GM23338 (cell line): ENCODE measurements around the gene RAD21L1. TPM values are rescaled to one million over a fixed set of nuclear protein-coding genes. Genes with fewer than 3 reads are reported as not detected.

Experiments used
- ATAC-seq: fragments of 200-7000 bp; cut with Tn5 transposase; 3 replicates; pipeline ENCODE4 v1.9.1; 2020
- DNase-seq: peaks from one replicate; pipeline ENCODE4 v3.0.0-alpha.2; 2015; ENCODE audit warnings: low spot score
- H2AFZ ChIP-seq: fragments of 200-600 bp; sonication (generic); 2 replicates; pipeline ENCODE4 v1.8.0; 2016; ENCODE audit warnings: antibody characterized with exemption, mild to moderate bottlenecking, moderate library complexity
- H3F3A ChIP-seq: fragments of 200-600 bp; sonication (generic); replicated peaks from 2 replicates; pipeline ENCODE4 v1.8.0; 2017; ENCODE audit warnings: antibody characterized with exemption, mixed run types, low read depth
- H3K27ac ChIP-seq: fragments of 200-600 bp; sonication (generic); 2 replicates; pipeline ENCODE4 v1.6.1; 2016; ENCODE audit warnings: low read depth
- H3K27me3 ChIP-seq: fragments of 200-600 bp; sonication (generic); 2 replicates; pipeline ENCODE4 v1.8.0; 2016; ENCODE audit warnings: mild to moderate bottlenecking, mixed run types, moderate library complexity; ENCODE audit not compliant: insufficient read depth
- H3K36me3 ChIP-seq: fragments of 200-600 bp; sonication (generic); 2 replicates; pipeline ENCODE4 v1.8.0; 2016; ENCODE audit warnings: mild to moderate bottlenecking; ENCODE audit not compliant: insufficient read depth
- H3K4me1 ChIP-seq: fragments of 200-600 bp; sonication (generic); 2 replicates; pipeline ENCODE4 v1.8.0; 2016; ENCODE audit warnings: mild to moderate bottlenecking, moderate library complexity; ENCODE audit not compliant: insufficient read depth
- H3K4me2 ChIP-seq: fragments of 200-600 bp; sonication (generic); 2 replicates; pipeline ENCODE4 v1.7.1; 2017; ENCODE audit warnings: mixed run types
- H3K4me3 ChIP-seq: fragments of 200-600 bp; sonication (generic); 2 replicates; pipeline ENCODE4 v1.6.1; 2016; ENCODE audit warnings: mixed run types
- H3K79me2 ChIP-seq: fragments of 200-600 bp; sonication (generic); replicated peaks from 2 replicates; pipeline ENCODE4 v1.8.0; 2017; ENCODE audit warnings: mild to moderate bottlenecking; ENCODE audit not compliant: insufficient read depth
- H3K9me2 ChIP-seq: fragments of 200-600 bp; sonication (generic); 2 replicates; pipeline ENCODE4 v1.8.0; 2017; ENCODE audit not compliant: insufficient read depth
- H4K20me1 ChIP-seq: fragments of 200-600 bp; sonication (generic); replicated peaks from 2 replicates; pipeline ENCODE4 v1.8.0; 2017; ENCODE audit warnings: mild to moderate bottlenecking; ENCODE audit not compliant: insufficient read depth
- H3K27ac Mint-ChIP-seq: 2 replicates; pipeline ENCODE4 v1.8.0; 2020; ENCODE audit warnings: inconsistent platforms, mild to moderate bottlenecking, moderate library complexity, mixed read lengths
- H3K27me3 Mint-ChIP-seq: 3 replicates; pipeline ENCODE4 v1.8.0; 2022; ENCODE audit warnings: low read depth, mild to moderate bottlenecking, moderate library complexity, mixed read lengths, inconsistent platforms; ENCODE audit not compliant: insufficient read depth, poor library complexity
- H3K36me3 Mint-ChIP-seq: 3 replicates; pipeline ENCODE4 v1.8.0; 2021; ENCODE audit warnings: low read depth, mild to moderate bottlenecking, inconsistent platforms, moderate library complexity, mixed read lengths
- H3K4me1 Mint-ChIP-seq: 3 replicates; pipeline ENCODE4 v1.8.0; 2020; ENCODE audit warnings: mild to moderate bottlenecking, inconsistent platforms, mixed read lengths
- H3K4me3 Mint-ChIP-seq: 3 replicates; pipeline ENCODE4 v1.8.0; 2021; ENCODE audit warnings: moderate library complexity, mild to moderate bottlenecking, inconsistent platforms, mixed read lengths
- H3K9me3 Mint-ChIP-seq: 3 replicates; pipeline ENCODE4 v1.8.0; 2020; ENCODE audit warnings: moderate library complexity, mild to moderate bottlenecking, inconsistent platforms, mixed read lengths
- EZH2 ChIP-seq: fragments of 200-600 bp; sonication (generic); IDR thresholded peaks from one replicate; pipeline ENCODE4 v1.8.0; 2017; ENCODE audit warnings: antibody characterized with exemption, mild to moderate bottlenecking, low read depth; ENCODE audit not compliant: unreplicated experiment
- EZH2phosphoT487 ChIP-seq: fragments of 200-600 bp; sonication (generic); IDR thresholded peaks from one replicate; pipeline ENCODE4 v1.8.1; 2018; ENCODE audit warnings: antibody characterized with exemption; ENCODE audit not compliant: unreplicated experiment
- POLR2AphosphoS5 ChIP-seq: IDR thresholded peaks from 2 replicates; pipeline ENCODE4 v1.6.1; 2016; ENCODE audit warnings: antibody characterized with exemption, low read depth
- ZNF114 ChIP-seq: fragments of 250-450 bp; sonication (Bioruptor Pico); IDR thresholded peaks from 2 replicates; pipeline ENCODE4 v1.5.0; 2020; ENCODE audit warnings: mild to moderate bottlenecking, moderate library complexity
- ZNF331 ChIP-seq: fragments of 250-450 bp; sonication (Bioruptor Pico); IDR thresholded peaks from 2 replicates; pipeline ENCODE4 v1.5.0; 2020; ENCODE audit warnings: low read depth, mild to moderate bottlenecking, moderate library complexity
- polyA plus RNA-seq: library from polyadenylated mRNA; unstranded; fragments of >200 nt; fragmentation: Nextera tagmentation; extraction: Ambion mirVana; gene quantifications from 2 replicates; pipeline ENCODE4 v1.2.1, GENCODE V29; 2016
- total RNA-seq: library from RNA; depleted of rRNA; stranded (reverse); fragments of >200 nt; shearing (Covaris generic); gene quantifications from 2 replicates; pipeline ENCODE4 v1.2.3, GENCODE V29; 2014
- TF ChIP-seq, protein P1 (sequence below): IDR thresholded peaks from one replicate; pipeline ENCODE4 v1.6.1; 2018; ENCODE audit warnings: antibody characterized with exemption; ENCODE audit not compliant: unreplicated experiment
- TF ChIP-seq, protein P2 (sequence below): fragments of 250-450 bp; sonication (Bioruptor Pico); IDR thresholded peaks from 2 replicates; pipeline ENCODE4 v1.5.0; 2020; ENCODE audit warnings: mild to moderate bottlenecking, moderate library complexity
- TF ChIP-seq, protein P3 (sequence below), 2 experiments: fragments of 200-600 bp in 1 of 2; sonication (generic) in 1 of 2; conservative IDR thresholded peaks; 2 replicates each; pipeline versions ENCODE4 v1.5.1 to v1.6.1; 2016 to 2017; ENCODE audit warnings: antibody characterized with exemption in 2 of 2, low read depth in 2 of 2, mild to moderate bottlenecking in 2 of 2, moderate library complexity in 1 of 2

Gene RAD21L1
- total and polyA plus RNA-seq, 2 experiments from 2014 or later: 0.10 to 0.95 TPM

DNA sequence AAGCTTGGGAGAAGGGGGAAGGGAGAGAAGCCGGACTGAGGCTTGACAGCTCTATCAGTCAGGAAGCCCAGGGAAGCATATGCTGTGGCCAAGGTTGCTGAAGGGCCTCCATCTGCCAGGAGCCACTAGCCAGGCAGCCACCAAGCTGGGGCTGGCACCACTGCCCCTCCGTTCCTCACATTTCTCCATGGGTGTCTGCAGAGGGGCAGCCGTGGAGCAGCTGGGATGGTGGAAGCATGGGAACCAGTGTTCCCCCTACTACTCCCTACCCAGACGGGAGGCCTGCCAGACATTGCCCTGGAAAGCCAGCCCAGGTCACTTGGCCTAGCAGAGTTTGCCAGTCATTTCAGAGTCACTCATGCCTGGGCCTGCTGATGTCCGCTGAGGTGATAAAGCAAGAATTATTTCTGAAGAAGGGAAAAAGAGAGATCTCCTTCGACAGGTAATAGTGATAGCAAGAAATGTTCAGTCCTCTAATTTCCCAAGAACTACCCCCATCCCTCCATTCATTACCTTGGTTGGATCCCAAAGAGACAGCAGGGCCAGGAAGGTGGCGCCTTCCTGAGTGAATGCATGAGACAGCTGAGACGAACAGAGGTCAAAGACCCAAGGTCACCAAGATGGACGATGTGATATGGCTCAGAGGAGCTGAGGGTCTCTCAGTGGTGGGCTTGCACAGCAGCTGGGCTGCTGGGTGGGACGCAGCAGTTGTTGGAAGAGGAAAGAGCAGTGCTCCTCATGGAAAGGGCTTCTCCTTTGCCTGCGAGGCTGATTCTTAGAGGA lies 62.1 kb downstream of the RAD21L1 start:
- Histone ChIP-seq H3K9me2 (no peaks in the 10 kb centered on the region), H3K4me1 (no peaks in the 10 kb centered on the region), H3K36me3 (no peaks in the 10 kb centered on the region), H3K4me3 (no peak overlapping the region), H4K20me1 (no peaks in the 10 kb centered on the region), H3F3A (no peaks in the 10 kb centered on the region), H3K27me3 (no peaks in the 10 kb centered on the region), H3K4me2 (no peak overlapping the region), H3K79me2 (no peaks in the 10 kb centered on the region), H3K27ac (no peak overlapping the region), H2AFZ (no peak overlapping the region)
- no peaks in the 10 kb centered on the region for H3K4me1 Mint-ChIP-seq
- H3K27ac Mint-ChIP-seq: 0 out of 2 replicates have a peak overlapping the region, but pooled peaks have one; percentile 9
- H3K9me3 Mint-ChIP-seq: no peaks in the 10 kb centered on the region
- DNase-seq (no peak), ATAC-seq (no peak)
- TF ChIP-seq, protein P1, sequence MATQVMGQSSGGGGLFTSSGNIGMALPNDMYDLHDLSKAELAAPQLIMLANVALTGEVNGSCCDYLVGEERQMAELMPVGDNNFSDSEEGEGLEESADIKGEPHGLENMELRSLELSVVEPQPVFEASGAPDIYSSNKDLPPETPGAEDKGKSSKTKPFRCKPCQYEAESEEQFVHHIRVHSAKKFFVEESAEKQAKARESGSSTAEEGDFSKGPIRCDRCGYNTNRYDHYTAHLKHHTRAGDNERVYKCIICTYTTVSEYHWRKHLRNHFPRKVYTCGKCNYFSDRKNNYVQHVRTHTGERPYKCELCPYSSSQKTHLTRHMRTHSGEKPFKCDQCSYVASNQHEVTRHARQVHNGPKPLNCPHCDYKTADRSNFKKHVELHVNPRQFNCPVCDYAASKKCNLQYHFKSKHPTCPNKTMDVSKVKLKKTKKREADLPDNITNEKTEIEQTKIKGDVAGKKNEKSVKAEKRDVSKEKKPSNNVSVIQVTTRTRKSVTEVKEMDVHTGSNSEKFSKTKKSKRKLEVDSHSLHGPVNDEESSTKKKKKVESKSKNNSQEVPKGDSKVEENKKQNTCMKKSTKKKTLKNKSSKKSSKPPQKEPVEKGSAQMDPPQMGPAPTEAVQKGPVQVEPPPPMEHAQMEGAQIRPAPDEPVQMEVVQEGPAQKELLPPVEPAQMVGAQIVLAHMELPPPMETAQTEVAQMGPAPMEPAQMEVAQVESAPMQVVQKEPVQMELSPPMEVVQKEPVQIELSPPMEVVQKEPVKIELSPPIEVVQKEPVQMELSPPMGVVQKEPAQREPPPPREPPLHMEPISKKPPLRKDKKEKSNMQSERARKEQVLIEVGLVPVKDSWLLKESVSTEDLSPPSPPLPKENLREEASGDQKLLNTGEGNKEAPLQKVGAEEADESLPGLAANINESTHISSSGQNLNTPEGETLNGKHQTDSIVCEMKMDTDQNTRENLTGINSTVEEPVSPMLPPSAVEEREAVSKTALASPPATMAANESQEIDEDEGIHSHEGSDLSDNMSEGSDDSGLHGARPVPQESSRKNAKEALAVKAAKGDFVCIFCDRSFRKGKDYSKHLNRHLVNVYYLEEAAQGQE: no peak
- TF ChIP-seq ZNF114 (no peak), EZH2 (no peak), EZH2phosphoT487 (no peak), ZNF331 (CRISPR knock-in tag) (no peak), POLR2AphosphoS5 (no peak)
- TF ChIP-seq, protein P2, sequence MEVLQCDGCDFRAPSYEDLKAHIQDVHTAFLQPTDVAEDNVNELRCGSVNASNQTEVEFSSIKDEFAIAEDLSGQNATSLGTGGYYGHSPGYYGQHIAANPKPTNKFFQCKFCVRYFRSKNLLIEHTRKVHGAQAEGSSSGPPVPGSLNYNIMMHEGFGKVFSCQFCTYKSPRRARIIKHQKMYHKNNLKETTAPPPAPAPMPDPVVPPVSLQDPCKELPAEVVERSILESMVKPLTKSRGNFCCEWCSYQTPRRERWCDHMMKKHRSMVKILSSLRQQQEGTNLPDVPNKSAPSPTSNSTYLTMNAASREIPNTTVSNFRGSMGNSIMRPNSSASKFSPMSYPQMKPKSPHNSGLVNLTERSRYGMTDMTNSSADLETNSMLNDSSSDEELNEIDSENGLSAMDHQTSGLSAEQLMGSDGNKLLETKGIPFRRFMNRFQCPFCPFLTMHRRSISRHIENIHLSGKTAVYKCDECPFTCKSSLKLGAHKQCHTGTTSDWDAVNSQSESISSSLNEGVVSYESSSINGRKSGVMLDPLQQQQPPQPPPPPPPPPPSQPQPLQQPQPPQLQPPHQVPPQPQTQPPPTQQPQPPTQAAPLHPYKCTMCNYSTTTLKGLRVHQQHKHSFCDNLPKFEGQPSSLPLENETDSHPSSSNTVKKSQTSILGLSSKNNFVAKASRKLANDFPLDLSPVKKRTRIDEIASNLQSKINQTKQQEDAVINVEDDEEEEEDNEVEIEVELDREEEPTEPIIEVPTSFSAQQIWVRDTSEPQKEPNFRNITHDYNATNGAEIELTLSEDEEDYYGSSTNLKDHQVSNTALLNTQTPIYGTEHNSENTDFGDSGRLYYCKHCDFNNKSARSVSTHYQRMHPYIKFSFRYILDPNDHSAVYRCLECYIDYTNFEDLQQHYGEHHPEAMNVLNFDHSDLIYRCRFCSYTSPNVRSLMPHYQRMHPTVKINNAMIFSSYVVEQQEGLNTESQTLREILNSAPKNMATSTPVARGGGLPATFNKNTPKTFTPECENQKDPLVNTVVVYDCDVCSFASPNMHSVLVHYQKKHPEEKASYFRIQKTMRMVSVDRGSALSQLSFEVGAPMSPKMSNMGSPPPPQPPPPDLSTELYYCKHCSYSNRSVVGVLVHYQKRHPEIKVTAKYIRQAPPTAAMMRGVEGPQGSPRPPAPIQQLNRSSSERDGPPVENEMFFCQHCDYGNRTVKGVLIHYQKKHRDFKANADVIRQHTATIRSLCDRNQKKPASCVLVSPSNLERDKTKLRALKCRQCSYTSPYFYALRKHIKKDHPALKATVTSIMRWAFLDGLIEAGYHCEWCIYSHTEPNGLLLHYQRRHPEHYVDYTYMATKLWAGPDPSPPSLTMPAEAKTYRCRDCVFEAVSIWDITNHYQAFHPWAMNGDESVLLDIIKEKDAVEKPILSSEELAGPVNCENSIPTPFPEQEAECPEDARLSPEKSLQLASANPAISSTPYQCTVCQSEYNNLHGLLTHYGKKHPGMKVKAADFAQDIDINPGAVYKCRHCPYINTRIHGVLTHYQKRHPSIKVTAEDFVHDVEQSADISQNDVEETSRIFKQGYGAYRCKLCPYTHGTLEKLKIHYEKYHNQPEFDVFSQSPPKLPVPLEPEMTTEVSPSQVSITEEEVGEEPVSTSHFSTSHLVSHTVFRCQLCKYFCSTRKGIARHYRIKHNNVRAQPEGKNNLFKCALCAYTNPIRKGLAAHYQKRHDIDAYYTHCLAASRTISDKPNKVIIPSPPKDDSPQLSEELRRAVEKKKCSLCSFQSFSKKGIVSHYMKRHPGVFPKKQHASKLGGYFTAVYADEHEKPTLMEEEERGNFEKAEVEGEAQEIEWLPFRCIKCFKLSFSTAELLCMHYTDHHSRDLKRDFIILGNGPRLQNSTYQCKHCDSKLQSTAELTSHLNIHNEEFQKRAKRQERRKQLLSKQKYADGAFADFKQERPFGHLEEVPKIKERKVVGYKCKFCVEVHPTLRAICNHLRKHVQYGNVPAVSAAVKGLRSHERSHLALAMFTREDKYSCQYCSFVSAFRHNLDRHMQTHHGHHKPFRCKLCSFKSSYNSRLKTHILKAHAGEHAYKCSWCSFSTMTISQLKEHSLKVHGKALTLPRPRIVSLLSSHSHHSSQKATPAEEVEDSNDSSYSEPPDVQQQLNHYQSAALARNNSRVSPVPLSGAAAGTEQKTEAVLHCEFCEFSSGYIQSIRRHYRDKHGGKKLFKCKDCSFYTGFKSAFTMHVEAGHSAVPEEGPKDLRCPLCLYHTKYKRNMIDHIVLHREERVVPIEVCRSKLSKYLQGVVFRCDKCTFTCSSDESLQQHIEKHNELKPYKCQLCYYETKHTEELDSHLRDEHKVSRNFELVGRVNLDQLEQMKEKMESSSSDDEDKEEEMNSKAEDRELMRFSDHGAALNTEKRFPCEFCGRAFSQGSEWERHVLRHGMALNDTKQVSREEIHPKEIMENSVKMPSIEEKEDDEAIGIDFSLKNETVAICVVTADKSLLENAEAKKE (CRISPR knock-in tag): no peak
- TF ChIP-seq, protein P3, sequence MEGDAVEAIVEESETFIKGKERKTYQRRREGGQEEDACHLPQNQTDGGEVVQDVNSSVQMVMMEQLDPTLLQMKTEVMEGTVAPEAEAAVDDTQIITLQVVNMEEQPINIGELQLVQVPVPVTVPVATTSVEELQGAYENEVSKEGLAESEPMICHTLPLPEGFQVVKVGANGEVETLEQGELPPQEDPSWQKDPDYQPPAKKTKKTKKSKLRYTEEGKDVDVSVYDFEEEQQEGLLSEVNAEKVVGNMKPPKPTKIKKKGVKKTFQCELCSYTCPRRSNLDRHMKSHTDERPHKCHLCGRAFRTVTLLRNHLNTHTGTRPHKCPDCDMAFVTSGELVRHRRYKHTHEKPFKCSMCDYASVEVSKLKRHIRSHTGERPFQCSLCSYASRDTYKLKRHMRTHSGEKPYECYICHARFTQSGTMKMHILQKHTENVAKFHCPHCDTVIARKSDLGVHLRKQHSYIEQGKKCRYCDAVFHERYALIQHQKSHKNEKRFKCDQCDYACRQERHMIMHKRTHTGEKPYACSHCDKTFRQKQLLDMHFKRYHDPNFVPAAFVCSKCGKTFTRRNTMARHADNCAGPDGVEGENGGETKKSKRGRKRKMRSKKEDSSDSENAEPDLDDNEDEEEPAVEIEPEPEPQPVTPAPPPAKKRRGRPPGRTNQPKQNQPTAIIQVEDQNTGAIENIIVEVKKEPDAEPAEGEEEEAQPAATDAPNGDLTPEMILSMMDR (conservative IDR thresholded peaks at IDR 0.05; ENCODE audit: low read depth in 2 of 2): no peak
- H3K27me3 Mint-ChIP-seq: peaks cover 4% of the 10 kb centered on the region
- H3K36me3 Mint-ChIP-seq: no peaks in the 10 kb centered on the region
- no peak overlapping the region for H3K4me3 Mint-ChIP-seq
